ENCODE data around the gene MOGAT3.
"Not testable (repeated sequence)": the region's sequence is repeated elsewhere in the genome, so short reads cannot be mapped to it uniquely, and the experiment has no call there.

MOGAT3 gene

GRCh38 chr7:101205901-101206664 lies 5.2 kb upstream of the MOGAT3 start:
- H3K36me3 ChIP-seq (ENCODE audit: insufficient read depth): no peaks in the 10 kb centered on the region
- H3K9ac ChIP-seq: no peak overlapping the region
- H2AFZ ChIP-seq (ENCODE audit: low read depth): no peak overlapping the region
- no peak overlapping the region for H3K4me2 ChIP-seq
- H3K79me2 ChIP-seq (ENCODE audit: insufficient read depth, low read depth): no peaks in the 10 kb centered on the region
- no peaks in the 10 kb centered on the region for H3K4me1 ChIP-seq (ENCODE audit: low read depth, poor library complexity, severe bottlenecking)
- peaks cover 28% of the 10 kb centered on the region for H3K27me3 ChIP-seq (ENCODE audit: insufficient read depth, low read depth)
- H3K4me3 ChIP-seq (IDR thresholded peaks at IDR 0.05; ENCODE audit: insufficient read depth, low read depth, low read length): no peak overlapping the region
- no peak for TF ChIP-seq CTCF (conservative IDR thresholded peaks at IDR 0.05; ENCODE audit: low read depth, low read length)
- no peak overlapping the region for H3K27ac ChIP-seq
- H4K20me1 ChIP-seq (ENCODE audit: insufficient read depth): no peaks in the 10 kb centered on the region

GRCh38 chr7:101203740-101204738 lies 3.2 kb upstream of the MOGAT3 start:
- not testable (repeated sequence) for H3K79me2 ChIP-seq (ENCODE audit: insufficient read depth, low read depth); H4K20me1 ChIP-seq (ENCODE audit: insufficient read depth); H3K9ac ChIP-seq; H3K4me1 ChIP-seq (ENCODE audit: low read depth, poor library complexity, severe bottlenecking); H3K27ac ChIP-seq; H2AFZ ChIP-seq (ENCODE audit: low read depth); H3K4me2 ChIP-seq; H3K36me3 ChIP-seq (ENCODE audit: insufficient read depth); H3K4me3 ChIP-seq (IDR thresholded peaks at IDR 0.05; ENCODE audit: insufficient read depth, low read depth, low read length)
- peaks cover 41% of the 10 kb centered on the region for H3K27me3 ChIP-seq (ENCODE audit: insufficient read depth, low read depth)

GRCh38 chr7:101202603-101202918 lies 1.7 kb upstream of the MOGAT3 start:
- Histone ChIP-seq H3K4me1 (ENCODE audit: low read depth, poor library complexity, severe bottlenecking) (no peaks in the 10 kb centered on the region), H3K36me3 (ENCODE audit: insufficient read depth) (no peaks in the 10 kb centered on the region), H3K9ac (no peak overlapping the region), H3K79me2 (ENCODE audit: insufficient read depth, low read depth) (no peaks in the 10 kb centered on the region), H3K4me2 (no peak overlapping the region), H2AFZ (ENCODE audit: low read depth) (no peak overlapping the region), H3K27me3 (ENCODE audit: insufficient read depth, low read depth) (peaks cover 47% of the 10 kb centered on the region), H3K27ac (no peak overlapping the region), H3K4me3 (IDR thresholded peaks at IDR 0.05; ENCODE audit: insufficient read depth, low read depth, low read length) (no peak overlapping the region), H4K20me1 (ENCODE audit: insufficient read depth) (no peaks in the 10 kb centered on the region)
- no peak for TF ChIP-seq CTCF (conservative IDR thresholded peaks at IDR 0.05; ENCODE audit: low read depth, low read length)

- Histone ChIP-seq H2AFZ (ENCODE audit: low read depth) (no peak overlapping the region), H3K4me2 (no peak overlapping the region), H4K20me1 (ENCODE audit: insufficient read depth) (no peaks in the 10 kb centered on the region), H3K4me3 (IDR thresholded peaks at IDR 0.05; ENCODE audit: insufficient read depth, low read depth, low read length) (no peak overlapping the region), H3K27me3 (ENCODE audit: insufficient read depth, low read depth) (peaks cover 52% of the 10 kb centered on the region), H3K9ac (no peak overlapping the region), H3K4me1 (ENCODE audit: low read depth, poor library complexity, severe bottlenecking) (no peaks in the 10 kb centered on the region), H3K36me3 (ENCODE audit: insufficient read depth) (no peaks in the 10 kb centered on the region), H3K27ac (no peak overlapping the region), H3K79me2 (ENCODE audit: insufficient read depth, low read depth) (no peaks in the 10 kb centered on the region)
- TF ChIP-seq CTCF (conservative IDR thresholded peaks at IDR 0.05; ENCODE audit: low read depth, low read length): no peak
These were observed 1.1 kb upstream of the MOGAT3 start for GRCh38 chr7:101201695-101202602.
